GM18526 (cell line): Measurements from ENCODE around the gene DCAF5.

Source experiments
- POLR2A ChIP-seq: IDR thresholded peaks from 3 replicates; pipeline ENCODE4 v1.6.1; 2011; ENCODE audit not compliant: insufficient read length; ENCODE audit errors: extremely low read depth

Gene DCAF5

GRCh38 chr14:69152902-69153151 lies at the start of gene DCAF5:
Gene DCAF5 (minus strand): TSS chr14:69153119. CDS start chr14:69152978, 141 bp downstream.
- no peak for TF ChIP-seq POLR2A

DNA sequence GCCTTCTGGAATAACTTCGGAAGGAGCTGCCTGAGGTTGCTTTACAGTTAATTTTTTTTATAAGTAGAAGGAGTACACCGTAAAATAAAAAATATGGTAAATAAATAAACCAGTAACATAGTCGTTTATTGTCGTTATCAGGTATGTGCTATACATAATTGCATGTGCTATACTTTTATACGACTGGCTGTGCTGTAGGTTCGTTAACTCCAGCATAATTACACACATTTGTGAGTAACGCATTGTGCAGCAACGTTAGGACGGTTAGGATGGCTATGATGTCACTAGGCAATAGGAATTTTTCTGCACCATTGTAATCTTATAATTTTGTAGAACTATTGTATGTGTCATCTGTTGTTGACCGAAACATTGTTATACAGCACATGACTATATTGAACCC lies 46.9 kb upstream of the DCAF5 start:
- TF ChIP-seq POLR2A: no peak

DNA sequence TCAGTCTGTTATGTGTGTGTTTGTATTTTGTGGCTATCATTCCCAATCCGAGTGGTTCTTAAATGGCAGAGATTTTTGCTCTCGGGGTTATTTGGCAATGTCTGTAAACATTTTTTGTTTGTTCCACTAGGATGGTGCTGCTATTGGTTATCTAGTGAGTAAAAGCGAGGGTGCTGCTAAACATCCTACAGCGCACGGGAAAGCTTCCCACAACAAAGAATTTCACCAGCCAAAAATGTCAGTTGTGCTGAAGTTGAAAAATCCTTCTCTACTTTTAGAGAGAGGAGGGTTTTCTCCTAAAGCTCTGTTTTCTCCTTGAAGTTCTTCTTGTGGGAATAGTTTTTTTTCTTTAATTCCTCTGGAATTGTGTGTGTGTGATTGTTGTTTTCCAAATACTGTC lies 40.8 kb upstream of the DCAF5 start:
- no peak for TF ChIP-seq POLR2A

- peak; percentile 39 for TF ChIP-seq POLR2A
Observed at GRCh38 chr14:69191340-69192111, 38.6 kb upstream of the DCAF5 start, which contains the start of gene EXD2. Gene EXD2 (plus strand): TSS chr14:69191498. CDS start chr14:69209471, 17,973 bp downstream.

GRCh38 chr14:69190191-69190590 lies 37.3 kb upstream of the DCAF5 start:
- TF ChIP-seq POLR2A: no peak

DNA sequence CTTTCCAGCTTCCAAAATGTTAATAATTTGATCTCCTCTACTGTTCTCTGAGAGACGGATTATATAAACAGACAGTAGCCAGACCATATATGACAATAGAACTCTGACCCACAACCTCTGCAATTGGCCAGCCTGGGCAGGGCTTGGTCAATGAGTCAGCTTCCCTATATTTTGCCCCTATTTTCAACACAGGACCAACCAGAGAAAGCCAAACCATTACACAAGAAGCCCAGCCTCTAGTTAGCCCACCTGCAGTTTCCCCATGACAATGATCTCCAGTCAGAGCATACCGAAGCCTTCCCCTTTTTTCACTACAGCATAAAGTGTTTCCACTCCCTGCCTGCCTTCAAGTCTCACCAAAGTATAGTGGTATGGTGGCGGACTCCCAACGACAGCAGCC lies 30.8 kb upstream of the DCAF5 start:
- no peak for TF ChIP-seq POLR2A

DNA sequence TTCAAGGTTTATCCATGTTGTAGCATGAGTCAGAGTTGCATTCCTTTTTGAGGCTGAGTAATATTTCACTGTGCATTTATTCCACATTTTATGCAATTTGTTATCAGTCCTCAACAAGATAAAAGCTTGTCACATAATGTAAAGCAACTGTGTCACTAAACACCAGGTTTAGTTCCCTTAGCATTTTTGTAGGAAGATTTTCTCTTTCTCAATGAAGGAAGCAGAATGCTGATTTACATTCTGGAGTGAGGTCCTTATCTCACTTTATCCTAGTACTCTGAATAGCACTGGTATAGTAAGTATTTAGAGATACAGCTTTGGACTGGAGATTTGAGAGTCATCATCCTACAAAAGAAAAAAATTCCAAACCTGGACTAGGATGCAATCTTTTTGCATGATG lies 28.6 kb upstream of the DCAF5 start:
- no peak for TF ChIP-seq POLR2A

- TF ChIP-seq POLR2A: no peak
Observed at GRCh38 chr14:69175130-69175529, 22.2 kb upstream of the DCAF5 start.

GRCh38 chr14:69171569-69171968 lies 18.6 kb upstream of the DCAF5 start:
- TF ChIP-seq POLR2A: no peak

DNA sequence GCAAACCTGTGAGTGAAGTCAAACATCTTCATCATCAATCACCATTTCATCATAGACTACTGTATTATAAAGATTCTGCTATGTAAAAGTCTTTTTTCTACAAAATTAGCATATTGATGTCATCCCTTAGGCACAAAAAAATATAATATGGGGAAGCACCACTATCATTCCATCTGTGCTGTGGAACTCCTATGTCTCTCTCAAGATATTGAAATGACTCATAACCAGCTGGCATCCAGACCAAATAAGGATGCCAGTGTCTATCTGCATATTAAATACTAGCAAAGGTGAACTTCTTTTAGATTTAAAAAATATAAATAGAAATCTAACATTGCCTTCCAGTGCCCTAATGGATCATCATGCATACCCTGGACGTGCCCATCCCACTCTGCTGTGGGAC lies 17.9 kb upstream of the DCAF5 start:
- no peak for TF ChIP-seq POLR2A

- no peak for TF ChIP-seq POLR2A
Observed at GRCh38 chr14:69161590-69161989, 8.7 kb upstream of the DCAF5 start.

DNA sequence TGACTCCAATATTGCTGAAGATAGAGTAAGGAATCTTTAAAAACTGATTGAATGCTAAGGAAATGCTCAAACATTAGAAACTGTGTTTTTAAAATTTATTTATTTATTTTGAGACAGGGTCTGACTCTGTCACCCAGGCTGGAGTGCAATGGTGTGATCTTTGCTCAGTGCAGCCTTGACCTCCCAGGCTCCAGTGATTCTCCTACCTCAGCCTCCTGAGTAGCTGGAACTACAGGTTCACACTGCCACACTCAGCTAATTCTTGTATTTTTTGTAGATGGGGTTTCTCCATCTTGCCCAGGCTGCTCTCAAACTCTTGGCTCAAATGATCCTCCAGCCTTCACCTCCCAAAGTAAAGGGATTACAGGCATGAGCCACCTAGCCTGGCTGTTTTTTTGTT lies 3.3 kb upstream of the DCAF5 start:
- no peak for TF ChIP-seq POLR2A

DNA sequence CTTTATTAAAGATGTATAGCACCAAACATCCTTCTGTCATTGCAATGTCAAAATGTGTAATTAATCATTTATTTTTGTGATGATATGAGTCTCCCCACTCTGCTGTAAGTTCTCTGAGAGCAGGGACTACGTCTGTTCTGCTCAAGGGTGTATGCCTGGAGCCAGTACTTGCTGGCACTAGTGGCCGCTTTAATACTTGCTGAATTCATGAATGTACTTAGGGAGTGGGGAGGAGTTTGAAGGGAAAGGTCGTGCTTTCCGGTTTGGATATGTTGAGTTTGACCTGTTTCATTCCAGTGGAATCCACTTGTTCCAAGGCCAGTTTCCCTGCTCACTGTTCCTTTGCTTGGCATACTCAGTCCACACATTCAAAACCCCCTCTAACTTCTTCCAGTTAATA lies 1.9 kb upstream of the DCAF5 start:
- TF ChIP-seq POLR2A: no peak

DNA sequence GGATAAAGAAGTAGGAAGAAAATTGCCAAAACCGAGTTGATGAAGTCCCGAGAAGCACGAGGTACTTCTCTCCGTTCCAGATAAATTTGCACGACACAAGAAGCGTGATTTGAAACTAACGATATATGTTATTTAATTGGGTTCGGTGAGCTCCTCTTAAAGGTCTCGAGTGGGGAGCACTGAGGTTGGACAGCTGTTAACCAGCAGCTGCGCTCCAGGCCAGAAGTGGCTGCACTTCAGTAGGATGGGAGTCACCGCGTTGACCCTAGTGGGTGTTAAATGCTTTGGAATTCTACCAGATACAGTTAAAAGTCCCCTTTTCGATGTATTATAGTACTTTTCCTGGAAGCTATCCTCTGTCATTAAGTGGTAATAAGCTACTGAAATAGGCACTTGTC lies 953 bp upstream of the DCAF5 start:
- no peak for TF ChIP-seq POLR2A

DNA sequence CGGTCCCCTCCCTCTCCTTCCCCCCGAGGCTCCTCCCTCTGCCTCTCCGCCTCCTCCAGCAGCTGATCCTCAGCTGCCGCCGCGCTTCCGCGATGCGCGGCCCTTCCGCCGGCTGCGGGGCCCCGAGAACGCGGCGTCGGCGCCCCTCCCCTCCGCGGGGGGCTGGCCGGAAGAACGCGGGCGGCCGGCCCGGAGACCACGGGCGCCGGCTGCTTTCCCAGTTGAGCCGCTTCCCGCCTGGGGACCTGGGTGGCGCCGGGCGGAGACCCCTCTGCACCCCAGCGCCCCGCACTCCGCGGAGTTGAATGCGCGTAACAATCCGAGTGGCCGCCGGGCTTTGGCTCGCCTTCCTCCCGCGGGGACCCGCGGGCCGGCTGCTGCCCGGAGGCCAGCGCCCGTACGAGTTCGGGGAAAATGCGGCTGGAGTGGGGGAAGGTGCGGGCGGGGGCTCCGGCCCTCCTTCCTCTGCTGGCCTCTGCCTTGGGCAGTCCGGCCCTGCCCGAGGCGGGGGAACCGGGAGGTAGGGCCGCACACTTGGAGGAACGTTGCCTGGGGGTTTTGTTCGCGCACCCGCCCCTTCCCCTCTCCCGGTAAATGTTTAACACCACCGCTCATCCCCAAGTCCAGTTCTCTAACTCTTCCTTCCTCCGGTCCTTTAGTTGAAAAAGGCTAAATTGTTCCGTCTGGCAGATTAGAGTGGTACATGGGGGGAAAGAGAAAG lies 393 bp upstream of the DCAF5 start:
- TF ChIP-seq POLR2A: peak; percentile 59

DNA sequence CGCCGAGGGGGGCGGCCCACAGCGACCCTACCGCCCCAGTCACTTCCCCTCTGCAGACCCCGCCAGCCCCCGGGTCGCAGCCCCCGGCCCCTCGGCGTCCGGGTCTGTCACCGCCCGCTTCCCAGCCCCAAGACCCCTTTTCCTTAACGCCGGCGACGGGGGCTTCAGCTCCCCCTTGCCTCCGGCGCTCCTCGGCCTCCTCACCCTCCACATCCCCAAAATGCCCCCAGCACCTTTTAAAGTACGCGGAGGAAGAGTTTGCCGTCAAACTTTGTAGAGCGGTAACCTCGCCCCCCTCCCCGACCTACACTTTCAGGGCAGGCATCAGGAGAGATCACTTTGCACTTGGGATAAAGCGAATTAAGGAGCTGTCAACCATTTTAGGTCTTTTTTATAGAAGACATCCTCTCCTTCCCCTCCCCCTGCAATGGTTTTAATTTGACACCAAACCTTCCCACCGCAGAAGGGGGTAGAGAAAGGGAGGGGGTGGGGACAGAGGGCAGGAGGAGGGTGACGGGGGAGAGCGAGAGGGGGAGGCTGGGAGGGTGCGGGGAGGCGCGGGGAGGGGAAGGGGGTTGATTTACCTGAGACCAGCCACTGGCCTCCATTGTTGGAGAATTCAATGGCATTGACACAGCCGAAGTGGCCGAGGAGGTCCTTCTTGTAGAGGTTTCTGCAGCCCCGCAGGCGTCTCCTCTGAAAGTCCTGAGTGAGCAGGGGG lies 578 bp downstream of the DCAF5 start:
- TF ChIP-seq POLR2A: no peak

- peak; percentile 17 for TF ChIP-seq POLR2A
Observed at GRCh38 chr14:69151458-69152180, 1.3 kb downstream of the DCAF5 start.
